H1 (cell line): Measurements from ENCODE around the gene TPRG1L. TPM values are rescaled to one million over a fixed set of nuclear protein-coding genes. Genes with fewer than 3 reads are reported as not detected.

Experiments
- CTCF ChIA-PET: fragments of 300-600 bp; sonication (Branson Sonifier 250); formaldehyde crosslinking; loops from one replicate; lab custom pipeline; 2021; ENCODE audit not compliant: partially characterized antibody; lab: Charles Lee
- POLR2A ChIA-PET: fragments of 300-600 bp; sonication (Branson Sonifier 250); formaldehyde crosslinking; loops from one replicate; lab custom pipeline; 2021; ENCODE audit warnings: inconsistent platforms; ENCODE audit not compliant: partially characterized antibody; lab: Charles Lee
- DNase-seq, 2 experiments: peaks; one replicate each; pipeline versions ENCODE4 v3.0.0 to v3.0.0-alpha.2; 2010 to 2022; ENCODE audit warnings: low spot score in 2 of 2, low read depth in 1 of 2, mixed read lengths in 1 of 2
- FAIRE-seq: peaks from 2 replicates; lab custom pipeline; 2011; peaks lifted over from hg19 to GRCh38; lab: Jason Lieb, UNC
- H2AFZ ChIP-seq: 2 replicates; pipeline ENCODE4 v1.8.1; 2012; ENCODE audit warnings: low read length, inconsistent platforms
- H2AK5ac ChIP-seq: 2 replicates; pipeline ENCODE4 v1.6.1; 2013; ENCODE audit warnings: low read depth, low read length
- H2BK120ac ChIP-seq: replicated peaks from 2 replicates; pipeline ENCODE3; 2013; ENCODE audit warnings: low read depth, low read length, inconsistent platforms
- H2BK12ac ChIP-seq: 2 replicates; pipeline ENCODE4 v1.6.1; 2013; ENCODE audit warnings: low read depth, low read length
- H2BK15ac ChIP-seq: 2 replicates; pipeline ENCODE4 v1.6.1; 2013; ENCODE audit warnings: low read length
- H2BK20ac ChIP-seq: 2 replicates; pipeline ENCODE4 v1.6.1; 2013; ENCODE audit warnings: low read length
- H2BK5ac ChIP-seq: 2 replicates; pipeline ENCODE4 v1.6.1; 2013; ENCODE audit warnings: low read depth, low read length
- H3K14ac ChIP-seq: 2 replicates; pipeline ENCODE4 v1.6.1; 2013; ENCODE audit warnings: inconsistent platforms; ENCODE audit not compliant: insufficient read length
- H3K18ac ChIP-seq: 2 replicates; pipeline ENCODE4 v1.6.1; 2013; ENCODE audit warnings: low read length; ENCODE audit errors: extremely low read depth
- H3K23ac ChIP-seq: 2 replicates; pipeline ENCODE4 v1.6.1; 2013; ENCODE audit warnings: inconsistent platforms; ENCODE audit not compliant: insufficient read length
- H3K23me2 ChIP-seq: 2 replicates; pipeline ENCODE4 v1.6.1; 2013; ENCODE audit warnings: low read depth, low read length
- H3K27ac ChIP-seq: 2 replicates; pipeline ENCODE4 v1.6.1; 2011; ENCODE audit warnings: low read depth, low read length, inconsistent platforms
- H3K27me3 ChIP-seq, 4 experiments: replicated peaks in 1 of 4; 1 replicate in 1 of 4; 2 replicates in 3 of 4; pipeline versions ENCODE4 v1.6.1 to v1.8.1; 2011 to 2013; ENCODE audit warnings: low read length in 3 of 4, mild to moderate bottlenecking in 3 of 4, inconsistent platforms in 2 of 4, mixed read lengths in 2 of 4, moderate library complexity in 1 of 4; ENCODE audit not compliant: control insufficient read depth in 3 of 4, insufficient read depth in 3 of 4; ENCODE audit errors: extremely low read depth in 1 of 4
- H3K36me3 ChIP-seq, 4 experiments: 2 replicates each; pipeline versions ENCODE4 v1.6.1 to v1.8.1; 2011 to 2013; ENCODE audit warnings: mild to moderate bottlenecking in 4 of 4, low read length in 3 of 4, moderate library complexity in 2 of 4, control low read depth in 1 of 4, inconsistent platforms in 1 of 4; ENCODE audit not compliant: insufficient read depth in 4 of 4, control insufficient read depth in 2 of 4
- H3K4ac ChIP-seq: replicated peaks from 2 replicates; pipeline ENCODE3; 2013; ENCODE audit warnings: low read length, low read depth, mixed read lengths, inconsistent platforms; ENCODE audit not compliant: insufficient read length
- H3K4me1 ChIP-seq, 4 experiments: replicated peaks in 1 of 4; 1 replicate in 1 of 4; 2 replicates in 3 of 4; pipeline versions ENCODE4 v1.6.1 to v1.8.1; 2011 to 2013; ENCODE audit warnings: low read length in 3 of 4, inconsistent platforms in 2 of 4, mixed read lengths in 1 of 4; ENCODE audit not compliant: insufficient read depth in 4 of 4, control insufficient read depth in 3 of 4
- H3K4me2 ChIP-seq, 2 experiments: 2 replicates each; pipeline versions ENCODE4 v1.6.1 to v1.8.1; 2011 to 2013; ENCODE audit warnings: low read depth in 2 of 2, low read length in 2 of 2, control low read depth in 1 of 2, inconsistent platforms in 1 of 2, mild to moderate bottlenecking in 1 of 2; ENCODE audit not compliant: insufficient read depth in 1 of 2
- H3K4me3 ChIP-seq, 4 experiments: fragments of 200-600, 300-600 bp in 1 of 4; sonication (generic), shearing (Covaris generic), sonication (Bioruptor Twin) in 1 of 4; 2 replicates each; pipeline versions ENCODE4 v1.5.1 to v1.8.1; 2011 to 2016; ENCODE audit warnings: low read length in 4 of 4, low read depth in 3 of 4, control low read depth in 2 of 4, inconsistent platforms in 2 of 4, mild to moderate bottlenecking in 2 of 4, mixed read lengths in 1 of 4, moderate library complexity in 1 of 4; ENCODE audit not compliant: insufficient read depth in 2 of 4; ENCODE audit errors: extremely low read depth in 1 of 4
- H3K56ac ChIP-seq: replicated peaks from 2 replicates; pipeline ENCODE3; 2013; ENCODE audit warnings: low read depth, mild to moderate bottlenecking, mixed read lengths, low read length, inconsistent platforms; ENCODE audit not compliant: insufficient read length
- H3K79me1 ChIP-seq: 2 replicates; pipeline ENCODE4 v1.6.1; 2013; ENCODE audit warnings: low read depth, low read length, control low read depth
- H3K79me2 ChIP-seq, 2 experiments: 2 replicates each; pipeline versions ENCODE4 v1.6.1 to v1.8.1; 2012 to 2013; ENCODE audit warnings: low read length in 2 of 2, mild to moderate bottlenecking in 2 of 2, inconsistent platforms in 1 of 2; ENCODE audit not compliant: insufficient read depth in 2 of 2, control insufficient read depth in 1 of 2
- H3K9ac ChIP-seq, 4 experiments: replicated peaks in 1 of 4; 1 replicate in 1 of 4; 2 replicates in 3 of 4; pipeline versions ENCODE4 v1.6.1 to v1.8.1; 2011 to 2013; ENCODE audit warnings: low read depth in 3 of 4, low read length in 3 of 4, control low read depth in 2 of 4, mild to moderate bottlenecking in 2 of 4, moderate library complexity in 2 of 4, inconsistent platforms in 1 of 4; ENCODE audit errors: extremely low read depth in 1 of 4
- H3K9me3 ChIP-seq, 2 experiments: 2 replicates each; pipeline versions ENCODE4 v1.6.1 to v1.8.1; 2012 to 2013; ENCODE audit warnings: mild to moderate bottlenecking in 2 of 2, moderate library complexity in 2 of 2, control low read depth in 1 of 2, inconsistent platforms in 1 of 2, low read depth in 1 of 2, low read length in 1 of 2, mixed read lengths in 1 of 2; ENCODE audit not compliant: insufficient read depth in 2 of 2
- H4K20me1 ChIP-seq, 2 experiments: replicated peaks in 1 of 2; 2 replicates each; pipeline versions ENCODE3 to v1.8.1; 2011 to 2013; ENCODE audit warnings: inconsistent platforms in 2 of 2, low read length in 2 of 2, mild to moderate bottlenecking in 1 of 2; ENCODE audit not compliant: insufficient read depth in 2 of 2, control insufficient read depth in 1 of 2
- H4K5ac ChIP-seq: 2 replicates; pipeline ENCODE4 v1.6.1; 2013; ENCODE audit warnings: low read length, low read depth, mixed read lengths, inconsistent platforms; ENCODE audit not compliant: insufficient read length
- H4K8ac ChIP-seq: 2 replicates; pipeline ENCODE4 v1.8.0; 2013; ENCODE audit warnings: mild to moderate bottlenecking, moderate library complexity, low read length, inconsistent platforms; ENCODE audit not compliant: insufficient read depth; ENCODE audit errors: extremely low read depth
- H4K91ac ChIP-seq: replicated peaks from 2 replicates; pipeline ENCODE3; 2013; ENCODE audit warnings: low read length, mixed read lengths, inconsistent platforms; ENCODE audit not compliant: insufficient read length
- BACH1 ChIP-seq: IDR thresholded peaks from 2 replicates; pipeline ENCODE4 v1.6.1; 2012; ENCODE audit warnings: low read length, improper control_type of control experiment
- CEBPB ChIP-seq: IDR thresholded peaks from 2 replicates; pipeline ENCODE4 v1.6.1; 2012; ENCODE audit warnings: low read depth, low read length
- GTF2F1 ChIP-seq: IDR thresholded peaks from 2 replicates; pipeline ENCODE4 v1.6.1; 2012; ENCODE audit warnings: low read depth, low read length, improper control_type of control experiment, borderline replicate concordance
- MAX ChIP-seq: IDR thresholded peaks from 2 replicates; pipeline ENCODE4 v1.6.1; 2012; ENCODE audit warnings: inconsistent platforms
- NRF1 ChIP-seq: IDR thresholded peaks from 2 replicates; pipeline ENCODE4 v1.6.1; 2011; ENCODE audit warnings: mild to moderate bottlenecking, low read depth, low read length, improper control_type of control experiment
- SIN3A ChIP-seq, 2 experiments: IDR thresholded peaks in 1 of 2; conservative IDR thresholded peaks in 1 of 2; 2 replicates each; pipeline ENCODE4 v1.6.1; 2011 to 2012; ENCODE audit warnings: low read length in 2 of 2, improper control_type of control experiment in 1 of 2, low read depth in 1 of 2, mild to moderate bottlenecking in 1 of 2
- SP4 ChIP-seq: IDR thresholded peaks from 2 replicates; pipeline ENCODE4 v1.6.1; 2012; ENCODE audit warnings: low read length, inconsistent platforms
- WGBS, 2 experiments: shearing (Covaris generic) in 1 of 2; methylation state at CpG; one replicate each; pipeline versions ENCODE4 v1.1.6 to v1.1.7; 2013 to 2015; ENCODE audit warnings: low lambda C conversion rate in 2 of 2, mixed read lengths in 2 of 2, inconsistent platforms in 1 of 2, low coverage in 1 of 2, missing lambda C conversion rate in 1 of 2; ENCODE audit not compliant: insufficient replicate concordance in 2 of 2, insufficient coverage in 1 of 2, insufficient read length in 1 of 2; ENCODE audit errors: extremely low coverage in 1 of 2, missing lambda C conversion rate in 1 of 2; 5-methylcytosine and 5-hydroxymethylcytosine counted together
- polyA plus RNA-seq, 7 experiments: library from polyadenylated mRNA; depleted of rRNA in 3 of 7; stranded (reverse) in 5 of 7; unstranded in 2 of 7; fragments of >200 nt in 5 of 7; fragments of 200-250 nt in 2 of 7; gene quantifications; 1 replicate in 5 of 7; 2 replicates in 1 of 7; 4 replicates in 1 of 7; pipeline versions ENCODE4 v1.2.1 to v1.2.3, GENCODE V29; 2011 to 2013; ENCODE audit warnings: missing spikeins in 2 of 7, mixed read lengths in 2 of 7
- total RNA-seq: library from RNA; stranded (reverse); fragmentation: NEBNext Ultra II Directional; extraction: Animal tissue kit (Norgen Biotek cat#: 25700); gene quantifications from 2 replicates; pipeline ENCODE4 v1.2.1, GENCODE V29; 2021
- TF ChIP-seq, protein P1 (sequence below): IDR thresholded peaks from 2 replicates; pipeline ENCODE4 v1.6.1; 2012; ENCODE audit warnings: low read length, inconsistent platforms
- TF ChIP-seq, protein P2 (sequence below): IDR thresholded peaks from 2 replicates; pipeline ENCODE4 v1.6.1; 2012; ENCODE audit warnings: inconsistent platforms

TPRG1L gene
- total and polyA plus RNA-seq, 2 of the 8 experiments (the other 6 are each of a cell fraction or from before 2014, with no cell fraction given), result 21.7 to 22.3 TPM

- H3K27ac ChIP-seq, result no peak overlapping the region
- no peak overlapping the region for H3K4ac ChIP-seq
- no peak for FAIRE-seq
- TF ChIP-seq, protein P1, sequence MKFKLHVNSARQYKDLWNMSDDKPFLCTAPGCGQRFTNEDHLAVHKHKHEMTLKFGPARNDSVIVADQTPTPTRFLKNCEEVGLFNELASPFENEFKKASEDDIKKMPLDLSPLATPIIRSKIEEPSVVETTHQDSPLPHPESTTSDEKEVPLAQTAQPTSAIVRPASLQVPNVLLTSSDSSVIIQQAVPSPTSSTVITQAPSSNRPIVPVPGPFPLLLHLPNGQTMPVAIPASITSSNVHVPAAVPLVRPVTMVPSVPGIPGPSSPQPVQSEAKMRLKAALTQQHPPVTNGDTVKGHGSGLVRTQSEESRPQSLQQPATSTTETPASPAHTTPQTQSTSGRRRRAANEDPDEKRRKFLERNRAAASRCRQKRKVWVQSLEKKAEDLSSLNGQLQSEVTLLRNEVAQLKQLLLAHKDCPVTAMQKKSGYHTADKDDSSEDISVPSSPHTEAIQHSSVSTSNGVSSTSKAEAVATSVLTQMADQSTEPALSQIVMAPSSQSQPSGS, result no peak
- TF ChIP-seq NRF1 (no peak), BACH1 (no peak), CEBPB (peak; percentile 99), GTF2F1 (no peak), SIN3A (conservative IDR thresholded peaks at IDR 0.05 in 1 of 2, IDR thresholded peaks at IDR 0.05 in 1 of 2; ENCODE audit: low read depth in 1 of 2, low read length in 2 of 2) (peak in 1 of 2 experiments; percentile 76; a peak in 1 of 4 replicates), MAX (peak; percentile 83), SP4 (no peak)
- TF ChIP-seq, protein P2, sequence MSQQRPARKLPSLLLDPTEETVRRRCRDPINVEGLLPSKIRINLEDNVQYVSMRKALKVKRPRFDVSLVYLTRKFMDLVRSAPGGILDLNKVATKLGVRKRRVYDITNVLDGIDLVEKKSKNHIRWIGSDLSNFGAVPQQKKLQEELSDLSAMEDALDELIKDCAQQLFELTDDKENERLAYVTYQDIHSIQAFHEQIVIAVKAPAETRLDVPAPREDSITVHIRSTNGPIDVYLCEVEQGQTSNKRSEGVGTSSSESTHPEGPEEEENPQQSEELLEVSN, result peak; percentile 47
- no peak overlapping the region for H4K5ac ChIP-seq
- no peak overlapping the region for H4K8ac ChIP-seq
- peaks cover 0 to 20% (median 12%) of the 10 kb centered on the region in 4 experiments; a peak in 5 of 7 replicates for H3K4me1 ChIP-seq
- DNase-seq, result peak in 1 of 2 experiments; percentile 83
- no peak overlapping the region for H2BK12ac ChIP-seq
- no peak overlapping the region for H2BK15ac ChIP-seq
- H3K36me3 ChIP-seq, result no peaks in the 10 kb centered on the region
- no peak overlapping the region for H3K4me3 ChIP-seq
- H3K14ac ChIP-seq, result no peak overlapping the region
- no peak overlapping the region for H2AFZ ChIP-seq
- CTCF ChIA-PET, result interaction anchor here (0.5 to 1.6 kb wide), 10 partner anchors 12 to 157 kb away, joined by 3 to 6 read pairs (median 3); no protein-coding TSS in a partner anchor
- H2BK120ac ChIP-seq, result no peak overlapping the region
- no peak overlapping the region for H3K9ac ChIP-seq
- no peak overlapping the region for H3K4me2 ChIP-seq
- no peak overlapping the region for H2AK5ac ChIP-seq
- H3K18ac ChIP-seq, result no peak overlapping the region; the same call in 1 of the 2 replicates
- no peaks in the 10 kb centered on the region for H3K9me3 ChIP-seq
- no peaks in the 10 kb centered on the region for H3K23me2 ChIP-seq
- no peak overlapping the region for H3K56ac ChIP-seq
- H4K20me1 ChIP-seq, result peaks cover 0 to 1% of the 10 kb centered on the region in 2 experiments
- 59% methylated on average over 23 of the region's 30 CpGs; no CpG with 5 or more reads in 1 of the 2 experiments for WGBS, 2 experiments
- H4K91ac ChIP-seq, result peak overlapping the region; percentile 47
- peaks cover 0 to 3% (median 0%) of the 10 kb centered on the region in 4 experiments; a peak in 3 of 7 replicates for H3K27me3 ChIP-seq
- no peaks in the 10 kb centered on the region for H3K79me1 ChIP-seq
- H3K79me2 ChIP-seq, result no peaks in the 10 kb centered on the region
- POLR2A ChIA-PET, result interaction anchor here (0.5 to 1.5 kb wide), 2 partner anchors 16 to 128 kb away, joined by 3 read pairs; no protein-coding TSS in a partner anchor
- no peak overlapping the region for H2BK20ac ChIP-seq
- no peak overlapping the region for H3K23ac ChIP-seq
- H2BK5ac ChIP-seq, result no peak overlapping the region
Observed at GRCh38 chr1:3668585-3669300, 43.9 kb downstream of the TPRG1L start.
